Trophoblast cell (in vitro differentiated cells and primary cell): ENCODE results near the gene STAP1.

Experiments used
- DNase-seq, 2 donors: peaks; one replicate each; pipeline ENCODE4 v3.0.0-alpha.2; 2016
- H2AFZ ChIP-seq: 2 replicates; pipeline ENCODE4 v1.6.1; 2013; ENCODE audit warnings: low read length, moderate library complexity, mild to moderate bottlenecking; ENCODE audit not compliant: insufficient read depth, poor library complexity
- H2AK5ac ChIP-seq: 2 replicates; pipeline ENCODE4 v1.6.1; 2013; ENCODE audit warnings: mild to moderate bottlenecking, low read length
- H2BK120ac ChIP-seq: 2 replicates; pipeline ENCODE4 v1.6.1; 2013; ENCODE audit warnings: low read length, mild to moderate bottlenecking, moderate library complexity; ENCODE audit not compliant: insufficient read depth, poor library complexity
- H2BK12ac ChIP-seq: 2 replicates; pipeline ENCODE4 v1.6.1; 2013; ENCODE audit warnings: mild to moderate bottlenecking, low read length, moderate library complexity
- H2BK5ac ChIP-seq: 2 replicates; pipeline ENCODE4 v1.6.1; 2013; ENCODE audit warnings: low read length, low read depth, moderate library complexity, mild to moderate bottlenecking; ENCODE audit not compliant: poor library complexity
- H3K14ac ChIP-seq: 2 replicates; pipeline ENCODE4 v1.6.1; 2013; ENCODE audit warnings: mild to moderate bottlenecking, low read length
- H3K18ac ChIP-seq: 2 replicates; pipeline ENCODE4 v1.6.1; 2013; ENCODE audit warnings: mild to moderate bottlenecking, low read length
- H3K23ac ChIP-seq: 2 replicates; pipeline ENCODE4 v1.6.1; 2013; ENCODE audit warnings: low read length
- H3K27ac ChIP-seq: 2 replicates; pipeline ENCODE4 v1.5.1; 2013; ENCODE audit warnings: low read depth, mild to moderate bottlenecking, inconsistent platforms, low read length, moderate library complexity
- H3K27me3 ChIP-seq: 2 replicates; pipeline ENCODE4 v1.6.1; 2013; ENCODE audit warnings: inconsistent platforms, mild to moderate bottlenecking, low read length, moderate library complexity; ENCODE audit not compliant: insufficient read depth
- H3K36me3 ChIP-seq, 2 experiments: 1 replicate in 1 of 2; 2 replicates in 1 of 2; pipeline ENCODE4 v1.6.1; 2013; ENCODE audit warnings: low read length in 2 of 2, mild to moderate bottlenecking in 2 of 2, moderate library complexity in 1 of 2; ENCODE audit not compliant: insufficient read depth in 2 of 2, control insufficient read depth in 1 of 2
- H3K4ac ChIP-seq: 2 replicates; pipeline ENCODE4 v1.6.1; 2013; ENCODE audit warnings: low read depth, mild to moderate bottlenecking, low read length, moderate library complexity
- H3K4me1 ChIP-seq, 2 experiments: 1 replicate in 1 of 2; 2 replicates in 1 of 2; pipeline ENCODE4 v1.6.1; 2013; ENCODE audit warnings: low read length in 2 of 2, mild to moderate bottlenecking in 2 of 2, moderate library complexity in 1 of 2; ENCODE audit not compliant: insufficient read depth in 2 of 2, control insufficient read depth in 1 of 2
- H3K4me2 ChIP-seq: 2 replicates; pipeline ENCODE4 v1.6.1; 2013; ENCODE audit warnings: inconsistent platforms, mild to moderate bottlenecking, low read length, moderate library complexity
- H3K4me3 ChIP-seq: 2 replicates; pipeline ENCODE4 v1.5.1; 2013; ENCODE audit warnings: mild to moderate bottlenecking, low read depth, low read length, inconsistent platforms
- H3K79me1 ChIP-seq: one replicate; pipeline ENCODE4 v1.6.1; 2013; ENCODE audit warnings: low read length
- H3K79me2 ChIP-seq: 2 replicates; pipeline ENCODE4 v1.6.1; 2013; ENCODE audit warnings: low read length, mild to moderate bottlenecking; ENCODE audit not compliant: control insufficient read depth, insufficient read depth, poor library complexity
- H3K9ac ChIP-seq: 2 replicates; pipeline ENCODE4 v1.6.1; 2013; ENCODE audit warnings: mild to moderate bottlenecking, low read length
- H3K9me3 ChIP-seq: 2 replicates; pipeline ENCODE4 v1.6.1; 2013; ENCODE audit warnings: low read depth, mild to moderate bottlenecking, control low read depth, inconsistent platforms, low read length; ENCODE audit not compliant: insufficient read depth
- H4K12ac ChIP-seq: 2 replicates; pipeline ENCODE4 v1.6.1; 2013; ENCODE audit warnings: low read depth, mild to moderate bottlenecking, low read length, moderate library complexity
- H4K8ac ChIP-seq: 2 replicates; pipeline ENCODE4 v1.6.1; 2013; ENCODE audit warnings: low read depth, mild to moderate bottlenecking, low read length, moderate library complexity
- H4K91ac ChIP-seq: one replicate; pipeline ENCODE4 v1.6.1; 2013; ENCODE audit warnings: low read depth, mild to moderate bottlenecking, low read length, moderate library complexity
- WGBS: extraction: QIAGEN DNeasy Blood & Tissue Kit; methylation state at CpG from one replicate; pipeline ENCODE4 v1.1.7; 2013; ENCODE audit warnings: missing lambda C conversion rate; ENCODE audit not compliant: insufficient read length, insufficient coverage; ENCODE audit errors: extremely low coverage; 5-methylcytosine and 5-hydroxymethylcytosine counted together

Gene STAP1

DNA sequence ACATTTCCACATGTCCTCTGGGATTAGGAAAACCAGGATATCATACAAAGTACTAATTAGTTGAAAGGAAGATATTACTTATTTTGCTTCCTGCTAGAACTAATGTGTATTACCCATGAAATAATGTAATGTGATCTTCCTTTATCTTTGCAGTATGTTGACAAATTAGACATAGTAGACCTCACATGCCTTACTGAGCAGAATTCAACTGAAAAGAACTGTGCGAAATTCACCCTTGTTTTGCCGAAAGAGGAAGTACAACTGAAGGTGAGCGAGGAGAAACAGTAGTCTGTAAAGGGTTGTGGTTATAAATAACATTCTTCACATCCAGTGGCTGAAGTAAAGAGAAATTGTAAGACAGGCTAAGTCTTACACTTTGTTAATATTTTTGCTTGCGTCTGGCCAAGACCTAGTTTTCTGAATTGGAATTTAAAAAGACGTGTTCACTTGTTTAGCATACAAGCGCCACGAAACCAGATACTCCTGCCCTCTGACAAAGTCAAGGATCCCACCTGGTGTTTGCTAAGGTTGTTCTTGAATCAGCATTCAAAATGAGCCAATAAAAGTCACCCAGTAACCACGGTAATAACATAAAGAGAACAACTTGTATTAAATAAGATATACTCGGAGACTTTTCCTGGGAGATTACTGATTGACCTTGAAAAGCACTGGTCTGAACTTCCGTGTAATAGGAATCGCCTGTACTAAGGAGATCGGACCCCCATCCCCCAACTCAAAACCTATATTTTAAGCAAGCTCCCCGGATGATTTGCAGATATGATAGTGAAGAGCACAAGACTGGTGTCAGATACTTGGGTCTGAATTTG is 16.9 kb downstream of the STAP1 start:
- Histone ChIP-seq H3K9me3 (no peaks in the 10 kb centered on the region), H3K23ac (no peak overlapping the region), H3K4me2 (no peak overlapping the region), H2AK5ac (no peak overlapping the region), H3K18ac (no peak overlapping the region), H3K27ac (no peak overlapping the region), H3K79me1 (no peaks in the 10 kb centered on the region), H3K14ac (no peak overlapping the region), H3K4ac (no peak overlapping the region), H3K9ac (no peak overlapping the region), H2BK5ac (no peak overlapping the region), H3K36me3 (no peaks in the 10 kb centered on the region), H4K91ac (no peak overlapping the region), H3K27me3 (no peaks in the 10 kb centered on the region), H4K12ac (no peak overlapping the region), H4K8ac (no peak overlapping the region), H2BK120ac (no peak overlapping the region), H3K4me1 (no peaks in the 10 kb centered on the region), H2AFZ (no peak overlapping the region), H3K79me2 (no peaks in the 10 kb centered on the region), H3K4me3 (no peak overlapping the region), H2BK12ac (no peak overlapping the region)
- no CpG with 5 or more reads among the region's 13 CpGs for WGBS
- DNase-seq: no peak

DNA sequence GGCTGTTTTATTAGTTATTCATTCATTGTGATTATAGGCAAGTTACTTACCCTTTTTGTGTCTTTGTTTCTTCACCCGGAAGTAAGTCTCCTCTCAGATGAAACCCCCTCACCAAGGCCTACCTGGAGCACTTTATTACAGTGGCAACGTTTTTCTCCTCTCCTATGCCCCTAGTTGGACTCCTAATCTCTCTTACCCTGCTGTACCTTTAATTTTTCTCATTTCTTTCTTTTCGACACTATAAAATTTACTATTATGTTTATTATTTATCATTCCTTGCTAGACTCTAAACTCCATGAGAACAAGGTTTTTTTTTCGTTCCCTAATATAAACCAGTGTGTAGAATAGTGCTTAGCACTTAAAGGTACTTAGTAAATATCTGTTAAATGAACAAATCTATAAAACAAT is 17.5 kb downstream of the STAP1 start:
- Histone ChIP-seq H4K12ac (no peak overlapping the region), H2AK5ac (no peak overlapping the region), H3K4me1 (no peaks in the 10 kb centered on the region), H2AFZ (no peak overlapping the region), H3K14ac (no peak overlapping the region), H3K18ac (no peak overlapping the region), H3K36me3 (no peaks in the 10 kb centered on the region), H2BK120ac (no peak overlapping the region), H3K4ac (no peak overlapping the region), H3K4me2 (no peak overlapping the region), H2BK5ac (no peak overlapping the region), H2BK12ac (no peak overlapping the region), H3K9ac (no peak overlapping the region), H3K9me3 (no peaks in the 10 kb centered on the region), H3K23ac (no peak overlapping the region), H3K79me1 (no peaks in the 10 kb centered on the region), H4K8ac (no peak overlapping the region), H3K4me3 (no peak overlapping the region), H4K91ac (no peak overlapping the region), H3K27me3 (no peaks in the 10 kb centered on the region), H3K79me2 (no peaks in the 10 kb centered on the region), H3K27ac (no peak overlapping the region)
- DNase-seq: no peak
- WGBS: 100% methylated on average over 1 of the region's 4 CpGs

DNA sequence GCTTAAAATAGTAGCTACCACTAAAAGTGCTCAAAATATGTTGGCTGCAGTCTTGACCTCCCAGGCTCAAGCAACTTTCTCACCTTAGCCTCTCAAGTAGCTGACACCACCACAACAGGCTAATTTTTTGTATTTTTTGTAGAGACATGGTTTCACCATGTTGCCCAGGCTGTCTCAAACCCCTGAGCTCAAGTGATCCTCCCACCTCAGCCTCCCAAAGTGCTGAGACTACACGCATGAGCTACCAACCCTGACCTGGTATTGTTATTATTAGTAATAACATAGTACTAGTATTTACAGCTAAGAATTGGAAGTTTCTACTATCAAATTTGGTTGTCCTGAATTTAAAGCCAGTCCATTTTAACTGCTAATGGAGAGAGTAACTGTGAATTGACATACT is 18.0 kb downstream of the STAP1 start:
- no peak overlapping the region for H2BK120ac ChIP-seq
- no peak for DNase-seq
- H2BK12ac ChIP-seq: no peak overlapping the region
- no peak overlapping the region for H3K27ac ChIP-seq
- no peak overlapping the region for H3K23ac ChIP-seq
- WGBS: no CpG with 5 or more reads among the region's 1 CpG
- no peaks in the 10 kb centered on the region for H3K9me3 ChIP-seq
- H2AK5ac ChIP-seq: no peak overlapping the region
- no peak overlapping the region for H4K8ac ChIP-seq
- H4K91ac ChIP-seq: no peak overlapping the region
- no peak overlapping the region for H2BK5ac ChIP-seq
- no peak overlapping the region for H3K4me2 ChIP-seq
- H3K4me3 ChIP-seq: no peak overlapping the region
- no peak overlapping the region for H3K14ac ChIP-seq
- no peak overlapping the region for H3K4ac ChIP-seq
- no peak overlapping the region for H3K9ac ChIP-seq
- H3K4me1 ChIP-seq: no peaks in the 10 kb centered on the region
- H3K36me3 ChIP-seq: no peaks in the 10 kb centered on the region
- no peak overlapping the region for H2AFZ ChIP-seq
- H3K79me2 ChIP-seq: no peaks in the 10 kb centered on the region
- no peaks in the 10 kb centered on the region for H3K79me1 ChIP-seq
- H3K18ac ChIP-seq: no peak overlapping the region
- H3K27me3 ChIP-seq: no peaks in the 10 kb centered on the region
- no peak overlapping the region for H4K12ac ChIP-seq

DNA sequence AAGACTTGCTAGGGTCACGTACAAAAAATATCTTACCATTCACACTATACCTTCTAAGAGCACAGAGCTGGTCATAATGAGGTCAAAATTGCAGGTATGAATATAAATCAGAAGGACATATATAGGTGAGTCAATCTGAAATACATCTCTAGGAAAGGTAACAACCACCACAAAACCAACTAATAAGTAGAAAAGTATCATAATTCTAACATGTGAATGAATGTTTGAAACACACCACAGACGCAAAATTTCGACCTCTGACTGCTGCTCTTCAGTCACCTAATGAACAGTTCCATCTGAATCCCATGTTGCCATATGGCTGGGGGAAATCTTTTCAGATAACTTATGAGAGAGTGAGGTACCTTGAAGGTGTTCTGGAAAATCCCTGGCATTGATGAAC is 22.1 kb downstream of the STAP1 start:
- no peaks in the 10 kb centered on the region for H3K79me1 ChIP-seq
- no peak overlapping the region for H2BK120ac ChIP-seq
- H3K79me2 ChIP-seq: no peaks in the 10 kb centered on the region
- H3K36me3 ChIP-seq: no peaks in the 10 kb centered on the region
- no peak overlapping the region for H3K4me2 ChIP-seq
- no peaks in the 10 kb centered on the region for H3K4me1 ChIP-seq
- no peak overlapping the region for H3K27ac ChIP-seq
- H2BK5ac ChIP-seq: no peak overlapping the region
- no peak overlapping the region for H4K8ac ChIP-seq
- no peaks in the 10 kb centered on the region for H3K27me3 ChIP-seq
- no peak overlapping the region for H3K18ac ChIP-seq
- WGBS: no CpG with 5 or more reads among the region's 3 CpGs
- H3K14ac ChIP-seq: no peak overlapping the region
- no peak overlapping the region for H3K23ac ChIP-seq
- no peak overlapping the region for H2BK12ac ChIP-seq
- no peak overlapping the region for H2AFZ ChIP-seq
- no peak for DNase-seq
- H4K91ac ChIP-seq: no peak overlapping the region
- no peak overlapping the region for H4K12ac ChIP-seq
- no peak overlapping the region for H3K4me3 ChIP-seq
- H3K9me3 ChIP-seq: no peaks in the 10 kb centered on the region
- no peak overlapping the region for H3K4ac ChIP-seq
- no peak overlapping the region for H2AK5ac ChIP-seq
- H3K9ac ChIP-seq: no peak overlapping the region
